HG02610 (cell line): ENCODE measurements around the gene GIMAP1.
"Not testable (repeated sequence)": the region's sequence is repeated elsewhere in the genome, so short reads cannot be mapped to it uniquely, and the experiment has no call there.

Experiments used
- ATAC-seq: cut with Tn5 transposase; IDR thresholded peaks from one replicate; pipeline ENCODE4 v1.9.1; 2021; ENCODE audit warnings: mild to moderate bottlenecking, moderate library complexity; ENCODE audit not compliant: unreplicated experiment

The GIMAP1 gene

DNA sequence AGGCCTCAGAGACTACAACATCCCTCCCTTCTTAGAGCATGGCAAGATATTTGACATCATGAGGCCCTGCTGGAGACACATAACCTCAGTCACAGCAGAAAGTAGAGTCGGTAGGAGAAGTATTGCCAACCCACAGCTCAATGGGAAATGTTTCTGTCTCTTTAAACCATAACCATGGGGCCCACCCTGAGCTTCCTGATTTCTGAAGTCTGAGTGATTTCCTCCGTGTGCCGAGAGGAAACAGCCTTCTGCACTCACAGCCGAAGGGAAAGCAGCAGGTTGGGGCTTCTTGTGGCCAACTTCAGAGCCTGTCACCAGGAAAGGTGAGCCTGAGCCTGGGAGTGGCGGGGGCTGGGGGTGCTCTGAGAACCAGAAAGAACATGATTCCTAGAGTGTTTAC, at the start of gene GIMAP1:
Gene GIMAP1 (plus strand): TSS at position 246 of the 400 bp plus-strand sequence. CDS start 2,435 bp downstream, outside the sequence.
- ATAC-seq, result no peak

DNA sequence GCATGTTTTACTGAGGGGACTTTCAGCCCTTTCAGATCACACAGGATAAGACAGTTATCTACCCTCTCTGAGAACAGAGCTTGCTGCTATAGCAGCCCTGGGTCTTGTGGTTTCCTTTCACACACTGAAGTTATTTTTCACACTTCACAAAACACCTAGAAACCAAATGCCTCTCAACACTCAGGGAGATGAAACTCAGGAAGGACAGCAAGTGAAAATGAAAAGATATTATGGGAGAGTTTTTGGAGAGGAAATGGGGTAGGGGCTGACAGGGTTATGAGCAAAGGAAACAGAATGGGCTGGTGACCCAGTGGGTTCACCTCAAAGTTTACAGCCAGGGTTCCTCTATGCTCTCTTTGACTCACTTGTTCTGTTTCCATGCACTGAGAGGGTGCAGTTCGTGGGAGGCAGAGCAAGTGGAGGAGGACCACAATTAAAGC, 47.9 kb upstream of the GIMAP1 start:
- ATAC-seq, result peak; percentile 82

DNA sequence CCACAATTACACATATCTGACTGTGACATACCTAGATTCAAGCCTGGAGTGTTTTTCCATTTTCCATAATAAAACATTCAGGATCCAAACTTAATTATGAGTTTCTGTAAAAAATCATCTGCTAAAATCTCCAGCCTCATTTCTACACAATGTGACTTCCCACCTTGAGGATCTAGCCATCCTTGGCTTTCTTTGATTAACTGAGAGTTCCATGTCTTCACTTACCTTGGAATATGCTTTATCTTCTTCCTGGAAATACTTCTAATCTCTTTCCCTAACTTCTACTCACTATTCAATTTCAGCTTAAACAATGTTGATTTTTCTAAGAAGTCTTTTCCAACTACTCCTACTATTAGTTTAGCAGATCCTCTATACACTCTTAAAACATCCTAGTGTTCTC, 47.4 kb upstream of the GIMAP1 start:
- ATAC-seq, result no peak

DNA sequence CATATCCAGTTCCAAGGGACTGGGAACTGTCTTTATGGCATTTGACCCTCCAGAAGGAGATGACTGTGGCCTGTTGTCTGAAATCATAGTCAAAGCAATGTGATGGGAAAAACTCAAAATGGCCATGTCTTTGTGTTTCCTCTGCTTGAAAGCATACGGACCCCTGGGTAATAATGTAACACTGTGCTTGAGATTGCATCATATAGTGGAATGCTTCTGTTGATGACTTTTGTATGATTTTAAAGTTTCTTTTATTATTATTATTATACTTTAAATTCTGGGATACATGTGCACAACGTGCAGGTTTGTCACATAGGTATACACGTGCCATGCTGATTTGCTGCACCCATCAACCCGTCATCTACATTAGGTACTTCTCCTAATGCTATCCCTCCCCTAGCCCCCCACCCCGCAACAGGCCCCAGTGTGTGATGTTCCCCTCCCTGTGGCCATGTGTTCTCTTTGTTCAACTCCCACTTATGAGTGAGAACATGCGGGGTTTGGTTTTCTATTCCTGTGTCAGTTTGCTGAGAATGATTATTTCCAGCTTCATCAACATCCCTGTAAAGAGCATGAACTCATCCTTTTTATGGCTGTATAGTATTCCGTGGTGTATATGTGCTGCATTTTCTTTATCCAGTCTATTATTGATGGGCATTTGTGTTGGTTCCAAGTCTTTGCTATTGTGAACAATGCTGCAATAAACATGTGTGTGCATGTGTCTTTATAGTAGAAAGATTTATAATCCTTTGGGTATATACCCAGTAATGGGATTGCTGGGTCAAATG, 44.4 kb upstream of the GIMAP1 start:
- ATAC-seq, result not testable (repeated sequence)

DNA sequence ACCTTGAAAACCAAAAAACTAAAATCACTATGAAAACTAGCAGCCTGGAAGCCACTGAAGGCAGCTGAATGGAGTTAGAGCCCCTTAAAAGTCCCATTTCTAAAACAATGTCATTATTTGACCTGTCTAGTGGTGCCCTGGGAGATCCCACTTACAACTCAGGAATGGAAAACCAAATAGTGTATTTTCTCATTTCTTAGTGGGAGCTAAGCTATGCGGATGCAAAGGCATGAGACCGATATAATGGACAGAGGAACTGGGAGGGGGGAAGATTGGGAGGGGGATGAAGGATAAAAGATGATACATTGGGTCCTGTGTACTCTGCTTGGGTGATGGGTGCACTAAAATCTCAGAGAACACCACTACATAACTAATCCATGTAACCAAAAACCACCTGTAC, 40.7 kb upstream of the GIMAP1 start:
- ATAC-seq, result no peak

DNA sequence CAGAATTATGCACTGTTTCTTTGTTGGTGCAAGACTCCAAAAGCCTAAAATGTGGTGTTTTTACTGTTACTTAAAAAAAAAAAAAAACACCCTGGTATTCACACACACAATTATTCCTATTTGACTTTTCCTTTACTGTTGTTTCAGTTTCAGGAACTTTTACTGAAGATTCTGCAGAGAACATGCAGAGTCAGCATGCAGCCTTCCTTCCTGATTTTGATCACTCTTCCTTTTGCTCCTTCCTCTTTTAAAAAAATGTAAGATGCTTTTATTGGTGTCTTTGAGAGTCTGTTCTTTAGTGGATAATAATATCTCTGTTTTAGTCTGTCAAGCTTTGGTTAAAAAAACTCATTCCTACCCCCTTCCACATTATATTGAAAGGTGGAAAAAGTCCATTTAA, 40.1 kb upstream of the GIMAP1 start:
- ATAC-seq, result not testable (repeated sequence)

DNA sequence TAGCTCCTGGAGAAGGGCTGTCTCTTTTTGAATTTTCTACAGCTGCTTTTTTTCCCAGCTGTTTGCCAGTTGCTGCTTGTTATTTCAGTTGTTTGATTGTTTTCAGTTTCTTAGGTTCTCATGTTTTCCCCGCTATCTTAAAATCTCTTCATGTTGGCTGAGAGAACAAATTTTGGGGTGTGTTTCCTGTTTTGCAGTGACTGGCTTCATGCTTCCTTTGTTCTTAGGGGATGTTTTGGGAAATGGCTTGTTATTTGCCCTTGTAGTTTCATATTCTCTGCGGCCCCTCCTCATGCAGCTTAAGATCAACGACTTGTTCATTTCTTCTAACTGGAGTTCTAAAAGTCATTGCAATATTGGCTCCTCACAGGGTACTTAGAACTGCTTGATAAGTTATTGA, 39.6 kb upstream of the GIMAP1 start:
- ATAC-seq, result not testable (repeated sequence)

DNA sequence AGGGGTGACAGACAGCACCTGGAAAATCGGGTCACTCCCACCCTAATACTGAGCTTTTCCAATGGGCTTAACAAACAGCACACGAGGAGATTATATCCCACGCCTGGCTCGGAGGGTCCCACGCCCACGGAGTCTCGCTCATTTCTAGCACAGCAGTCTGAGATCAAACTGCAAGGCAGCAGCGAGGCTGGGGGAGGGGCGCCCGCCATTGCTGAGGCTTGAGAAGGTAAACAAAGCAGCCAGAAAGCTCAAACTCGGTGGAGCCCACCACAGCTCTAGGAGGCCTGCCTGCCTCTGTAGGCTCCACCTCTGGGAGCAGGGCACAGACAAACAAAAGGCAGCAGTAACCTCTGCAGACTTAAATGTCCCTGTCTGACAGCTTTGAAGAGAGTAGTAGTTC, 37.8 kb upstream of the GIMAP1 start:
- ATAC-seq, result not testable (repeated sequence)

DNA sequence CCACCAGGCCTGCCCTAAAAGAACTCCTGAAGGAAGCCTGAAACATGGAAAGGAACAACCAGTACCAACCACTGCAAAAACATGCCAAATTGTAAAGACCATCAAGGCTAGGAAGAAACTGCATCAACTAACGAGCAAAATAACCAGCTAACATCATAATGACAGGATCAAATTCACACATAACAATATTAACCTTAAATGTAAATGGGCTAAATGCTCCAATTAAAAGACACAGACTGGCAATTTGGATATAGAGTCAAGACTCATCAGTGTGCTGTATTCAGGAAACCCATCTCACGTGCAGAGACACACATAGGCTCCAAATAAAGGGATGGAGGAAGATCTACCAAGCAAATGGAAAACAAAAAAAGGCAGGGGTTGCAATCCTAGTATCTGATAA, 36.0 kb upstream of the GIMAP1 start:
- not testable (repeated sequence) for ATAC-seq

DNA sequence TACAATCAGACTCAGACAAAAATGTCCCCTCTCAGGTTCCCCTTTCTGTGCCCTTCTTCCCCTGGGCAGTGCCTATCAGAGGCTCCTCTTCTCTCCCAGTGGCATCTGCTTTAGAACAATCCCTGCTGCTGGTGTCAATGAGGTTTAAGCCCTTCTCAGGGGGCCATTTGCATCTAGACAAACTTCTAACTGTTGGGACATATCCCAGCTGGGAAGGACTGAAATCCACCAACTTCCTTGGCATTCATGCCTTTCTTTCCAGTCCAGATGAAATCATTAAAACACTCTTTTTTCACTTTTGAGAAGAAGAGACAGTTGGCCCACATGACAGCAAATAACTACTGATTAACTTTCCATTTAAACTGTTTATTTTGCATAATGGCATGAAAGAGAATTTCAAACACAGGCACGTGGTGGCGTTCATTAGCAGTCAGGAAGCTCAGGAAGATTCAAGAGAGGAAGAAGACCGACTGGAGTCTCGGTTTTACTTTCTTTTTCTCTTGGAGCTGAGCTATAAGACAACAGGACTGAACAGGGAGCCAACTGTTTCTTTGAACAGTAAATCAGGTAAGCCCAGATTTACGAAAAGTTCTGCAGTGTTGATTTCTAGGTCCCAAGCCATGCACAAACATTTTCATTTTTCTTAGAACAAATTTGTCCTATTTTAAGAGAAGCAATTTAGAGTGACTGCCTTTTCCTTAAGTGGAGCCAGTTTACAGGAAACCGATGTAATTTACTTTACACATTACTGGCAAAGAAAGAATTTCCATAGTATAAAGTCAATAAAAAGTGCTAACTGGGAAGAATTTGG, 31.0 kb upstream of the GIMAP1 start, which contains the start of gene GIMAP2:
Gene GIMAP2 (plus strand): TSS at position 488 of the 811 bp plus-strand sequence. CDS start 1,354 bp downstream, outside the sequence.
- ATAC-seq, result peak; percentile 93

DNA sequence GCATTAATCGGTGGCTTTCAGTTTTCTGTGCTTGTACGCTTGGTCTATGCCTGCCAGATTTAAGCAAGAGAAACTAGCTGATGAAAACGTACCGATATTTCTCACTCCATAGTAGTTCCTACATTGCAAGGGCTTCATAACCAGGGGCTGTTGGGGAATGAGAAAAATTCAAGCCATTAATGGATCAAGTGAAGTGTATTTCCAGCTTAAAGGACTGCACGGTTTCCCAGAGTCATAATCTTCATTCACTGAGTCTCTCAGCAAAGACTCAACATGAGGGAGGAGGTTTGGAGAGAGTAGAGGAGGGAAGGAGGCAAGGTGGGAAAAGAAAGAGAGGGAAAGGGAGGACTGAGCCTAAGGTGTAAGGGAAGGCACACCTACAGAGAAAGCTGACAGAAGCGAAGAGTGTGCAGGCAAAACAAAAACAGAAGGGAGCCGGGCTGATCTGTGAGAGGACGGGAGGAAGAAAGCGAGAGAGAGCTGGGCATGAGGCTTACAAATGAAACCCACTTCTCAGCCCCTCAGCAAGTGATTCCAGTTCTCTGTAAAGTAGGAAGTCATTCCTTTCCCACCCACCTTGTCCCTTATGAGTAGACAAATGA, 30.3 kb upstream of the GIMAP1 start:
- ATAC-seq, result no peak

DNA sequence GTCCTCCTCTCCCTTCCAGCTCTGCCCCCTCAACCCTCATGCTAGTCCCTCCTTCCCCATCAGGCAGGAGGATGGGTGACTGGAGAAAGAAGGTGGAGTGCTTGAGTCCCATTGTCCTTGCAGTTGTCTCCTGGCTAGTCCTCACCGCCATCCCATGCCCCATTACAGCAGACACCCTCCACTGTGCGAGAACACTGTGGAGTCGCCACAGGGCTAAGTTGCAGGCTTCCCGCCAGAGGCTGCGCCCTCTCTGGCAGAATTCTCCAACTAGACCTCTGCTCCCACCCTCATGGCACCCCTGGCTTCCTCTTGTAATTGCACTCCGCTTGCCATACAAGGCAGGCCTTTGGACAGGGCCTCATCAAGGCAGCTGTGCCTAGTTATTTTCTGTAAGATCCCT, 27.8 kb upstream of the GIMAP1 start:
- ATAC-seq, result no peak

DNA sequence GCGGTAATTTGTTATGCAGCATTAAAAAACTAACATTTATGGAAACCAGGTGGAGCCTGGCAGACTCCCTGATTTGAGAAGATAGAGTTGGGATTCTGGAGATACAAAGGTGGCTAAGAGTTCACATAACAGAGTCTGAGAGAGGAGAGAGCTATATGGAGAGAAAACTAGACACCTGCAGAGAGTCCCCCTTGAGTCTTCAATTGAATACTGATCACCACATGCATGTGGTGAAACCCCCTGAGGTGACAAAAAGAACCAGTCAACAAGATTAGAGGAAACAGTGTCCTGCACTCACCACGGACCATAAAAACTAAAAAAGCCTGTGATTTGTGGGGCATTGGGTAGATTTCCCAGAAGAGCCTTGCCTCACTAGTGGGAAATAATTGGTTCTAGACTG, 20.8 kb upstream of the GIMAP1 start:
- no peak for ATAC-seq

DNA sequence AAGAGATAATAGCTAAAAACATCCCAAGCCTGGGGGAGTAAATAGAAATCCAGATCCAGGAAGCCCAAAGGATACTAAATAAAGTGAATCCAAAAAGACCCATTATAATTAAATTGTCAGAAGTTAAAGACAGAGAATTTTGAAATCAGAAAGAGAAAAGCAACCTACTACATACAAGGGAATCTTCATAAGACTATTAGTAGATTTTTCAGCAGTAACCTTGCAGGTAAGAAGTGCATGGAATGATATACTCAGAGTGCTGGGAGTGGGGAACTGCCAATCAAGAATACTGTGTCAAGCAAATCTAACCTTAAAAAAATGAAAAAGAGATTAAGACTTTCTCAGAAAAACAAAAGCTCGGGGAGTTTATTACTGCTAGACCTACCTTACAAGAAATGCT, 13.2 kb upstream of the GIMAP1 start:
- ATAC-seq, result no peak

DNA sequence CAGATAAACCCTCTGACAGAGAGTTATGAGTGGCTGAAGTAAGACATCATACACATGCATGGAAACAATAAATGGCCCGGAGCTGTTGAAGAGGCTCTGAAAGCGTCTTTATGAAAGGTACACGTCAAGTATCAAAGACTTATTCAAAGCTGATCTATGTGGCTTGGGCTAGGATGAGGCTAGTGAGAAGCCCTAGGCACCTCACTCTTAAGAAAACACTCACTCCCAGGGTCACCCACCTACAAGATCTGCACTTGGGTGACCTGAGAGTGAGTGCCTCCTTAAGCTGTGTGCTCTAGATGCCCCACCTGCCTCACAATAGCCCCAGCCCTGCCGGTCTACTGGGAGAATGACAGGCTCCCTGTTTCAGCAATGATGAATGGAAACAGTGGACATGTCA, 1.1 kb upstream of the GIMAP1 start:
- ATAC-seq, result no peak

DNA sequence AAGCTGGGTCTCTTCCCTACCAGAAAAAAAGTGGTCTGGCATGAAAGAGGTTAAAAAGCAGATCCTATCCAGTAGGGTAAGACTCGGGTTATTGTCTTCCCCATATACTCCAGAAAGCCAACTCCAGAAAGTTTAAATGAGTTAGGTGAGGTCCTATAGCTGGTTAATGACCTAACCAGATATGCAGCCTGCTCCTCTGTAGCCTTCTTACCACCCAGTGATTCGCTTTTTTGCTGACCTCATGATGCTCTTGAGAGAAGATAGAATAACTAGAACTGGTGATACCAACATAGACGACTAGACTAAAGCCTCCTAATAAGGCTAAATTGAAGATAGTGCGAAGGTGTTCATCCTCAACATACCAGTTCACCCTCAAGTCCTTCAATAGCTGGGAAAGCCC, 675 bp upstream of the GIMAP1 start:
- ATAC-seq, result no peak

DNA sequence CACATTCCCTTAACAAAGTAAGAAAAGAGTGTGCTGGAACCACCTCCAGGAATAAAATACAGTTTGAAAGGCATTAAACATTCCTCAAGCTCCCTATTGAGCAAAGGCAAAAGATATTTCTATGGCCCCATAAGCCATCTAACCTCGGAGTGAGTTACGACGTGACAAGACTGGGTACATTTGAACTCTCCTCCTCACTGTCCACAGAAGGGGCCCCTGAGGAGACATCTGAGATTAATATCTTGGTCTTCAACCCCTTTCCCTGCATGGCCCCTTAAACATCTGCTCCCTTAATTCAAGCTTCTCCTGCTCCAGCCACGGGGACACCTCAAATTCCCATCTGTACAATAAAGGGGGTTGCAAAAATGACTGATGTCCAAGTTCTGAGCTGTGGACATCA, 526 bp downstream of the GIMAP1 start:
- no peak for ATAC-seq

DNA sequence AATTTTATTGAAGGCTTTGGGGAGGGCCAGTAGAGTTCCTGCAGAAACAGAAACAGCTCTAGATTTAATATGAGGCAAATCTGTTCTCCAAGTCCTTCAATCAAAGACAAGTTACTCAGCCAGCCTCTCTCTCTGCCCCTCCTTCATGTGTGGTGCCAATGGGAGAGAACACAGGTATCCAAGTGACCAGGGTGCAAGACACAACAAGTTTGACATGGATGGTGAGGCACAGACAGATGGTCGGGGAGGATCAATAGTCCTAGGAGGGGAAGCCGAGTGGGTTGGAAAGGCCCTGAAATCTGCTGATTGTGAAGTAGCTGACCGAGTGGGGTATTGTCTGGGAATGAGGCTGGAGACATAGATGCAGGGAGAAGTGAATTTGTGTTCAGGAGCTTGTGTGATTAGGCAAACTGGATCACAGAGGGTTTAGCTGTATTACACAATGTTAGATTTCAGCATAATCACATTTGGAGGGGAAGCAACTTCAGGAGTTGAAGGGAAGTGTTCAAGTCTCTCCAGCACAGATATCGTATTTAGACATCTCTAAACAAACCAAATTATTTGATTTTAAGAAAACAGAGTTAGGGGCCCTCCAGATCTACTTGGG, 1.5 kb downstream of the GIMAP1 start:
- no peak for ATAC-seq

DNA sequence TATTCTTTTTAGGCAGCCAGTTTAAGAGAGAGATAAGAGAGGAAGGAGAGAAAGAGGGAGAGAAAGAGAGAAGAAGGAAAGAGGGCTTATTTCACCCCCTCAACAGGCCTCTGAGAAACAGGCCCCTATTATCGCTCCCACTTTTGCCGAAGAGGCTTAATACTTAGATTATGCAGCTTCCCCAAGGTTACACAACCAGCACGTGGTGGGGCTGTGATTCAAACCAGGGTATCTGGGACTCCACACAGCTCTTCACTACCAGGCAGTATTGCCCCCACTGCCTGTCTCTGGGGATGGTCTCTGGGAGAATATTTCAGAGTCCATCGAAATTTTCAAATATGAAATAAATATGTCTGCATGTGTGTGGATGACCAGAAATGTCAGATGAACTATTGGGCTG, 3.0 kb downstream of the GIMAP1 start:
- no peak for ATAC-seq

DNA sequence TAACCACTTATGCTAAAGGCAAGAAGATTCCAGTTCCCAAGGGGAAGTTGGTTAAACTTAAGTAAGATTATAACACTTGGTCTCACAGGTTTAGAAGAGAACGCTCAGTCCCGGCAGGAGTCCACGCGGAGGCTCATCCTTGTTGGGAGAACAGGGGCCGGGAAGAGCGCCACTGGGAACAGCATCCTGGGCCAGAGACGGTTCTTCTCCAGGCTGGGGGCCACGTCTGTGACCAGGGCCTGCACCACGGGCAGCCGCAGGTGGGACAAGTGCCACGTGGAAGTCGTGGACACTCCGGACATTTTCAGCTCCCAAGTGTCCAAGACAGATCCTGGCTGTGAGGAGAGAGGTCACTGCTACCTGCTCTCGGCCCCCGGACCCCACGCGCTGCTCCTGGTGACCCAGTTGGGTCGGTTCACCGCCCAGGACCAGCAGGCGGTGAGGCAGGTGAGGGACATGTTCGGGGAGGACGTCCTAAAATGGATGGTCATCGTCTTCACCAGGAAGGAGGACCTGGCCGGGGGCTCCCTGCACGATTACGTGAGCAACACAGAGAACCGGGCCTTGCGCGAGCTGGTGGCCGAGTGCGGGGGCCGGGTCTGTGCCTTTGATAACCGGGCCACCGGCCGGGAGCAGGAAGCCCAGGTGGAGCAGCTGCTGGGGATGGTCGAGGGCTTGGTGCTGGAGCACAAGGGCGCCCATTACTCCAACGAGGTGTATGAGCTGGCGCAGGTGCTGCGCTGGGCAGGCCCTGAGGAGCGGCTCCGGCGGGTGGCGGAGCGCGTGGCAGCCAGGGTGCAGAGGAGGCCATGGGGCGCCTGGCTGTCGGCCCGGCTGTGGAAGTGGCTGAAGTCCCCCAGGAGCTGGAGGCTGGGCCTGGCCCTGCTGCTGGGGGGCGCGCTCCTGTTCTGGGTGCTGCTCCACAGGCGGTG, 3.8 kb downstream of the GIMAP1 start:
- ATAC-seq, result no peak
